Ovary (tissue), 3 donors: Measurements from ENCODE around the gene ELAVL2.

ENCODE experiments used
- EP300 ChIP-seq: sonication (generic); formaldehyde crosslinking; IDR thresholded peaks from one replicate; pipeline ENCODE4 v1.6.1; 2017; ENCODE audit warnings: antibody characterized with exemption
- POLR2A ChIP-seq: fragments of 450-650 bp; IDR thresholded peaks from one replicate; pipeline ENCODE4 v1.6.1; 2017; ENCODE audit warnings: antibody characterized with exemption, mild to moderate bottlenecking, moderate library complexity
- TF ChIP-seq, protein P1 (sequence below), 3 donors: fragments of 450-650 bp in 2 of 3; fragments of 200-600 bp in 1 of 3; IDR thresholded peaks; one replicate each; pipeline versions ENCODE4 v1.5.1 to v1.8.0; 2016 to 2022; ENCODE audit warnings: antibody characterized with exemption in 3 of 3, mild to moderate bottlenecking in 1 of 3
- donor health status: DM: no; HTN: no; CAD: no.

DNA sequence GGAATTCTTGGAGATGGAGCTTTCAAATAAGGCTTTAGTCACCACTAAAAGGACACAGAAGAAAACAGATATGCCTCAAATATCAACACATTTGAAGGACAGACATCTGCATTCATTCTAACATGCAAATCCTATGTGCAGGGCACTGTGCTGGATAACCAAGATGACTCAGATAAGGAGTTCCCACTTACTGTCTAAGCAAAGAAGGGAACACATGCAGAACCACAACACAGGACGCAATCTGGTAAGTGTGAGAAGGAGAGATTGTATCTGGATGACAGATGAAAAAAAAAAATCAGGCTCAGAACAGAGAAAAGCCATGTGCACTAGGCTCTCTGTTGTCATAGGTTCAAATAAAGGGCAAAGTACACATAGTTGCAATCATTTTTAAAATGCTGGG, 42.5 kb downstream of the ELAVL2 start:
- TF ChIP-seq EP300 (no peak), POLR2A (no peak)
- TF ChIP-seq, protein P1, sequence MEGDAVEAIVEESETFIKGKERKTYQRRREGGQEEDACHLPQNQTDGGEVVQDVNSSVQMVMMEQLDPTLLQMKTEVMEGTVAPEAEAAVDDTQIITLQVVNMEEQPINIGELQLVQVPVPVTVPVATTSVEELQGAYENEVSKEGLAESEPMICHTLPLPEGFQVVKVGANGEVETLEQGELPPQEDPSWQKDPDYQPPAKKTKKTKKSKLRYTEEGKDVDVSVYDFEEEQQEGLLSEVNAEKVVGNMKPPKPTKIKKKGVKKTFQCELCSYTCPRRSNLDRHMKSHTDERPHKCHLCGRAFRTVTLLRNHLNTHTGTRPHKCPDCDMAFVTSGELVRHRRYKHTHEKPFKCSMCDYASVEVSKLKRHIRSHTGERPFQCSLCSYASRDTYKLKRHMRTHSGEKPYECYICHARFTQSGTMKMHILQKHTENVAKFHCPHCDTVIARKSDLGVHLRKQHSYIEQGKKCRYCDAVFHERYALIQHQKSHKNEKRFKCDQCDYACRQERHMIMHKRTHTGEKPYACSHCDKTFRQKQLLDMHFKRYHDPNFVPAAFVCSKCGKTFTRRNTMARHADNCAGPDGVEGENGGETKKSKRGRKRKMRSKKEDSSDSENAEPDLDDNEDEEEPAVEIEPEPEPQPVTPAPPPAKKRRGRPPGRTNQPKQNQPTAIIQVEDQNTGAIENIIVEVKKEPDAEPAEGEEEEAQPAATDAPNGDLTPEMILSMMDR (IDR thresholded peaks at IDR 0.05), result no peak
